Hematopoietic multipotent progenitor cell treated with erythropoietin and hydrocortisone succinate and interleukin-3 and kit ligand, for 8 days (in vitro differentiated cells): ENCODE measurements around the gene SSRP1.
"Not testable (repeated sequence)": the region's sequence is repeated elsewhere in the genome, so short reads cannot be mapped to it uniquely, and the experiment has no call there.

ENCODE experiments used
- DNase-seq: peaks from one replicate; pipeline ENCODE4 v3.0.0-alpha.2; 2015

SSRP1 gene

GRCh38 chr11:57335343-57336110 is at the start of gene SSRP1:
SSRP1 (minus strand) TSS chr11:57335892; CDS start chr11:57335121, 771 bp downstream.
- DNase-seq = peak; percentile 92

DNA sequence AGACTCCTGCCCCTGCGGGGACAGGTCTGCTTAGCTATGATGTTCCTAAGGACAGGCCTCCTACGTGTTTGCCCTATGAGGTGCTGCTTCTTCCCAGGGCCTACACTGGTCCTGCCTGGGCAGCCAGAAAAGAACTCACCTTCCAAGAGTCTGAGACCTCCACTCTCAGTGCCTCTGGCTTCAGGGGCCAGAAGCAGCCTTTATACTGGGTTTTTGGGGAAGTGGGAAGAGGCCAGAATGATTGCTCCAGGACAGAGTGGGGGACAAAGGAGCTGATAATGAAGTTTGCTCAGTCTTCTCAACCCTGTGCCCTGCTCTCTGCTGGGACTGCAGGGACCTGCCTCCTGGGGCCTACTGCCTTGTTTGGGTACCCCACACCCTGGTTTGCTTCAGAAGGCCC is 45.3 kb upstream of the SSRP1 start, which contains the start of gene PRG3:
TSS of gene PRG3 (minus strand) at position 176 of the 400 bp plus-strand sequence. CDS start 442 bp downstream, outside the sequence.
- no peak for DNase-seq

- peak; percentile 40 for DNase-seq
These were observed 44.0 kb upstream of the SSRP1 start for GRCh38 chr11:57379732-57380131.

GRCh38 chr11:57378186-57378585 is 42.5 kb upstream of the SSRP1 start:
- no peak for DNase-seq

GRCh38 chr11:57377107-57377506 is 41.4 kb upstream of the SSRP1 start:
- DNase-seq = no peak

DNA sequence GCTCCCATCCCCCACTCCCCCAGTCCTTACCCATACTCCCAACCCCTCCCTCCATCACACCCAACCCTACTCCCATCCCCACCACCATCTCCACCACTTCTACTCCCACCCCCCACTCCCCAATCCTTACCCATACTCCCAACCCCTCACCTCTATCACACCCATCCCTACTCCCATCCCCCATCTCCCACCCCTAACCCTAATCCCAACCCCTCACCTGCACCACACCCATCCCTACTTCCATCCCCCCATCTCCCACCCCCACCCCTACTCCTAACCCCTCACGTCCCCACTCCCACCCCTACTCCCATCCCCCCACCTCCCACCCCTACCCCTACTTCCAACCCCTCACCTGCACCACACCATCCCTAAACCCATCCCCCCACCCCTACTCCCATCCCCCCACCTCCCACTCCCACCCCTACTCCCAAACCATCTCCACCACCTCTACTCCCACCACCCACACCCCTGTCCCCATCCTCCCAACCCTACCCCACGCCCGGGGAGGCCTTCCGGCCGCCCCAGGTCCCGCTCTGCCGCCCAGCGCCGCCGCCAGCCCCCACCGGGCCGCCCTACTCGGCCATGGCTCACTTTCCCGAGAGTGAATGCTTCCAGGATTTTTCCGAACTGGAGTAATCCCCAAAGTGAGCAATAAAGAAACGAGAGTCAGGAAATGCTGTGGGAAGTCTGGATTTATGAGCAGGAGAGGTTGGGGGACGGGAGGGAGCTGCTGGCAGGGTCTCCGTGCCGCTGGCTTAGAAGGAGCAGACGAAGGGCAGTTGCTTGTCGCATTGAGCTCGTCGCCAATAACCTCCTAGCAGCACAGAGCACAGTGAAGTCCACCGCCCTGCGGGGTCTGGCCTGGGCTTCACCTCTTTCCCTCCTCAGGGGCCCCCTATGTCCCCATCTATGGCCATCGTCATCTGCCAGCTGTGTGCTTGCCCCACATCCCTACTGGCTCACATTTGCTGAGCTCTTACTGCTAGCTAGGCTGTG is 40.7 kb upstream of the SSRP1 start:
- no peak for DNase-seq

DNA sequence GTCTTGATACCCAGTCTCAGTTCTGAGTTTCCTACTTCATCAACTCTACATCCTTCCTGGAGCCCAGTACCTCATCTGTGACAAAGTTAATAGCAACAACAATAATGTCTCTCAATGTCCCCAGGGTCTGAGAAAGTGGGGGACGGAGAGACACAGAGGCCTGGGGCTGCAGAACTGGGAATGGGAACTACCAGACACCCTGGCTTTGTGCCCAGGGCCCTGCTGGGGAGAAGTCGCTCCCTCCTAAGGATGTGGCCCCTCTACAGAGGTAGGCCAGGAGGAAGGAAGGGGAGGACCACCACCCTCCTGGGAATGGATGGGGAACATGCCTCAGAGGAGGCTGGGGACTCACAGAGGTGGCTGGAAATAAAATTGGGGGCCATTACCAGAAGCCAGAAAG is 39.8 kb upstream of the SSRP1 start:
- no peak for DNase-seq

GRCh38 chr11:57374966-57375365 is 39.3 kb upstream of the SSRP1 start:
- DNase-seq = no peak

DNA sequence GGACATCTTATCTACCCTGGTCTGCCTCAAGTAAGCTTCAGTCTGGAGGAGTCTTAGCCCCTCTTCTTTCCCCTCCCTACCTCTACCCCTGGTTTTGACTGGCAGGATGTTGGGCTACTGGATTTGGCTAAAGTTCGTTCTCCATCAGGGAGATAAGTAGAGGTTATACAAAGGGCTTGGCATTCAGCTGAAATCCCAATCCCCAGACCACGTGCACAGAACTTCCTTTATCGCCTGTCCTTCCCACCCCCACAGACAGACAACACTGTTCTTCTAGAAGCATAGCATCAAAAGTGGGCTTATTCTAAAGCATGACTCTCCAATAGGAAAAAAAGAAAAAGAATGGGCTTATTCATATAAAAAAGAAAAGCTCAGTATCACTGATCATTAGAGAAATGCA is 37.5 kb upstream of the SSRP1 start:
- DNase-seq = no peak

GRCh38 chr11:57370941-57371340 is 35.2 kb upstream of the SSRP1 start:
- no peak for DNase-seq

DNA sequence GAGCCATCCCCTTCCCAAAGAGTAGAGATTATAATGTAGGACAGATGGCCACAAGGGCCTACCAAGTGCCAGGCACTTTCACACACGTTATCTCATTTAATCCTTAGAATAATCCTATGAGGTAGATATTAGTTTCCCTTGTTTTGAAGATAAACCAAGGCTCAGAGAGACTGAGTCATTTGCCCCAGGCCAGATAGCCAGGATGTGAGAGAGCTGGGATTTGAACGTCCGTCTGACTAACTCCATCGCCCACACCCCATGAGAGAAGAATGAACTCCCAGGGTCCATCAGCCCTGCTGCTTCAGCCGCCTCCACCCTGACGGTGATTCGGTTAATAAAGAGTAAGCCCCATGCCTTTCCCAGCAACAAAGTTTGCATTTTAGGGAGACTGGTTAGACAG is 34.6 kb upstream of the SSRP1 start:
- no peak for DNase-seq

GRCh38 chr11:57368845-57369232 is 33.1 kb upstream of the SSRP1 start:
- DNase-seq = no peak

GRCh38 chr11:57368106-57368844 is 32.6 kb upstream of the SSRP1 start:
- DNase-seq = no peak

GRCh38 chr11:57364851-57365660 is 29.4 kb upstream of the SSRP1 start:
- no peak for DNase-seq

DNA sequence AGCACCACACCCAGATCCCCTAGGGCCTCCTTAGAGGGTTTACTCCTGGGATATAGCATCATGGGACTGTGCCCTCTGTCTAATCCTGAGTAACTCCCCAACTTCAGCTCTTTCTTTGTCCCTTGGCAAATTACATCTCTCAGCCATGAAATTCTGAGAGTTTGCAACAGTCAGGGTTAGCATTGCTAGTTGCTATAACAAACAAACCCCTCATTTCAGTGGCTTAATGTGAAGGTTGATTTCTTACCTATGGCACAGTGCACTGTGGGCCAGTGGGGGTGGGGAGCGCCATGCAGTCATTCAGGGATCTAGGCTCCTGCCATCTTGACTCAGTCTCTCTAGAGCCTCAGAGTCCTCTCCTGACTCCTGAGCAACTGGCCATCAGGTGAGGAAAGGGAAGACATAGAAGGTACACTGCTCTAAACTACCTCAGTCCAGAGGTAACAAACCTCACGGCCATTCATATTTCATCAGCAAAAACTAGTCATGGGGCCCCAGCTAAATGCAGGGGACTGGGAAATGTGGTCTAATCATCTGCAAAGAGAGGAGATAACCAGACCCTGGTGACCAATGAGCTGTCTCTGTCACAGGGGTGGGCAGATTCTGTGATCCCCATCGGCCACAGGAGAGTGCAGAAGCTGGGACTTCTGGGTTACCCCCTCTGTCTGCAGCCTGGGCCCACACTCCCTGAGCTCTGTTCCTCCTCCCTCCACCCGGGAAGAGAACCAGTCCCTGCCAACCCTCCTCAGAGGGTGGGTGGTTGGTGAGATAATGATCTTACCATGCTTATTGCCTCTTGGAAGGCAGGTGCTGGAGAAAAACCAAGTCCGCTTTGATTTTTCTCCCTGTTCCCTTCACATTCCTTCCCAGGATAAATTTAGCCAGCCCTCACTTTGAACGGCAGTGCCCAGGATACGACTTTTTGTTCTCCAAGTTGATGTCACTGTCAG is 27.7 kb upstream of the SSRP1 start:
- DNase-seq = peak; percentile 50

- DNase-seq = no peak
These were observed 26.2 kb upstream of the SSRP1 start for GRCh38 chr11:57361926-57362325.

- not testable (repeated sequence) for DNase-seq
These were observed 25.7 kb upstream of the SSRP1 start for GRCh38 chr11:57361420-57361819.

GRCh38 chr11:57360991-57361390 is 25.3 kb upstream of the SSRP1 start:
- DNase-seq = no peak

- DNase-seq = no peak
These were observed 24.4 kb upstream of the SSRP1 start for GRCh38 chr11:57359896-57360690.

DNA sequence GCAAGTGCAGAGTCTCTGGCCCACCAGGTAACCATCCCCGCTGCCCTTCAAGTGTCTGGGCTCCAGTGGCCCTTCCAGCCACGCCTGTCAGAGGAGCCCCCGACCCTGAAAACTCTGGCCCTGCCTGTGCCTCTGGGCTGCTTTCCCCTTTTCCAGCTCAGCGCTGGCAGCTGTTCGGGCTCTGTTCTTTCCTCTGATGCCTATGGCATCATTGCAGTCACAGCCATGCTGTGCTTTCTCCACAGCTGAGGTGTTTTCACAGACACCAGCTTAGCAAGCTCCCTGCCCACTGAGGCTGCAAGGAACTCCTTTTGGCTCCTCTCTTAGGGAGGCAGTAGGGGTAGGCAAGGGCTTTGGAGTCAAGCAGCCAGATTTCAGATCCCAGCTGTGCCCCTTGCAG is 23.7 kb upstream of the SSRP1 start:
- no peak for DNase-seq
